Karpas-422 (cell line): Measurements from ENCODE around the gene FOXL1. TPM values are rescaled to one million over a fixed set of nuclear protein-coding genes. Genes with fewer than 3 reads are reported as not detected.

Experiments
- DNase-seq: peaks from one replicate; pipeline ENCODE4 v3.0.0-alpha.2; 2015
- H2AFZ ChIP-seq: fragments of 200-600 bp; sonication (generic); 2 replicates; pipeline ENCODE4 v1.6.1; 2014; ENCODE audit warnings: antibody characterized with exemption, low read length, mixed read lengths
- H3K27ac ChIP-seq: fragments of 200-600 bp; sonication (generic); 2 replicates; pipeline ENCODE4 v1.5.1; 2014; ENCODE audit warnings: mild to moderate bottlenecking, low read length, moderate library complexity
- H3K27me3 ChIP-seq: fragments of 200-600 bp; sonication (generic); 2 replicates; pipeline ENCODE4 v1.6.1; 2014; ENCODE audit warnings: low read length, mixed read lengths
- H3K36me3 ChIP-seq: fragments of 200-600 bp; sonication (generic); 2 replicates; pipeline ENCODE4 v1.6.1; 2014; ENCODE audit warnings: low read length, mixed read lengths; ENCODE audit not compliant: insufficient read depth
- H3K4me1 ChIP-seq: fragments of 200-600 bp; sonication (generic); 2 replicates; pipeline ENCODE4 v1.6.1; 2014; ENCODE audit warnings: mild to moderate bottlenecking, low read length, mixed read lengths
- H3K4me2 ChIP-seq: fragments of 200-600 bp; sonication (generic); 2 replicates; pipeline ENCODE4 v1.6.1; 2014; ENCODE audit warnings: low read length, low read depth, mild to moderate bottlenecking; ENCODE audit not compliant: poor library complexity, severe bottlenecking
- H3K4me3 ChIP-seq: fragments of 200-600 bp; sonication (generic); 2 replicates; pipeline ENCODE4 v1.5.1; 2014; ENCODE audit warnings: mild to moderate bottlenecking, antibody characterized with exemption, low read length, mixed read lengths
- H3K79me2 ChIP-seq: fragments of 200-600 bp; sonication (generic); 2 replicates; pipeline ENCODE4 v1.6.1; 2014; ENCODE audit warnings: mild to moderate bottlenecking, low read length, mixed read lengths
- H3K9ac ChIP-seq: fragments of 200-600 bp; sonication (generic); 2 replicates; pipeline ENCODE4 v1.6.0; 2014; ENCODE audit warnings: low read length
- H3K9me2 ChIP-seq: fragments of 200-600 bp; sonication (generic), shearing (Covaris generic); replicated peaks from 2 replicates; pipeline ENCODE4 v1.6.0; 2014; ENCODE audit warnings: mild to moderate bottlenecking, low read length, moderate library complexity; ENCODE audit not compliant: insufficient read depth
- H3K9me3 ChIP-seq: fragments of 300-700, 200-600 bp; sonication (generic); 2 replicates; pipeline ENCODE4 v1.6.1; 2014; ENCODE audit warnings: low read length, mixed read lengths
- H4K20me1 ChIP-seq: fragments of 200-600 bp; sonication (generic); 2 replicates; pipeline ENCODE4 v1.6.1; 2014; ENCODE audit warnings: mild to moderate bottlenecking, antibody characterized with exemption, low read length, low read depth; ENCODE audit not compliant: insufficient read depth
- total RNA-seq: library from RNA; depleted of rRNA; stranded (reverse); fragments of >200 nt; shearing (Covaris generic); gene quantifications from 2 replicates; pipeline ENCODE4 v1.2.3, GENCODE V29; 2014; ENCODE audit warnings: low replicate concordance

The FOXL1 gene
- total RNA-seq, 1 experiment from 2014 or later: not detected

DNA sequence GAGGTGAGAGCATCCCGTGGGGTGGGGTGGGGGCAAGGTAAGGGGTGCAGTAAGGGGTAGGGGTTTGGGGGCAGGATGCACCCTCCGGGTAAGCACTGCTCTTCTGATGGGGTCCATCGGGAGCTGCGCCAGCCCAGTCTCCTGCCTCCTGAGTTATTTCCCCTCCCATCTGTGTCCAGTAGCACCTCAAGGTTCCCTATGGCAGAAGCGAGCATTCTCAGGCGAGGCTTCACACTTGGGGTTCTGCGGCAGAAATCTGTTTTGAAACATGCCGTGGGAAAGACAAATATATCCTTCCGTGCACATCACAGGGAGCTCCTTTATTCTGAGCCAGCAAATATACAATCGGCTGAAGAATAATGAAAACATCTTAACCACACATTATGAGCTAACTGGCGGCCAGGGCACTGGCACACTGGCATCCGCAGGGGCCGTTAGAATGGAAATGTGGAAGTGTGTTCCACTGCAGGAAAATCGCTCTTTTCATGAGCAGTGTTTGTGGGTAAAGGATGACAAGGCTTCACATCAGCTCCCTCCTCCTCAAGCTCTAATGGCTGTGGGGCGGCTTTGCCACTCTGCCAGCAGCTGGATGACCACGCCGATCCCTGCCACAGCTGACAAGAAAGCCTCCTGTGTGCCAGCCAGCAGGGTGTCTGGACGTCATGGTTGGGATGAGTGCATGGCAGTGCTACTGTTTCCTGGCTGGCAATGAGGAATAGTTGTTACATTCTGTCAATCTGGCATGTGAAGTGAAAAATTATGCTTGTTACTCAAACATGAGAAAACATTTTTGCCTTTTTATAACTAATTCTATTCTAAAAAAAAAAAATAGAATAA is 43.4 kb upstream of the FOXL1 start:
- no peaks in the 10 kb centered on the region for H3K9me2 ChIP-seq
- H3K27me3 ChIP-seq: no peaks in the 10 kb centered on the region
- no peaks in the 10 kb centered on the region for H4K20me1 ChIP-seq
- no peaks in the 10 kb centered on the region for H3K79me2 ChIP-seq
- H3K9me3 ChIP-seq: no peaks in the 10 kb centered on the region
- no peak overlapping the region for H3K4me2 ChIP-seq
- no peak overlapping the region for H3K9ac ChIP-seq
- H3K27ac ChIP-seq: no peak overlapping the region
- H3K36me3 ChIP-seq: no peaks in the 10 kb centered on the region
- H2AFZ ChIP-seq: no peak overlapping the region
- DNase-seq: no peak
- no peaks in the 10 kb centered on the region for H3K4me1 ChIP-seq
- H3K4me3 ChIP-seq: no peak overlapping the region

DNA sequence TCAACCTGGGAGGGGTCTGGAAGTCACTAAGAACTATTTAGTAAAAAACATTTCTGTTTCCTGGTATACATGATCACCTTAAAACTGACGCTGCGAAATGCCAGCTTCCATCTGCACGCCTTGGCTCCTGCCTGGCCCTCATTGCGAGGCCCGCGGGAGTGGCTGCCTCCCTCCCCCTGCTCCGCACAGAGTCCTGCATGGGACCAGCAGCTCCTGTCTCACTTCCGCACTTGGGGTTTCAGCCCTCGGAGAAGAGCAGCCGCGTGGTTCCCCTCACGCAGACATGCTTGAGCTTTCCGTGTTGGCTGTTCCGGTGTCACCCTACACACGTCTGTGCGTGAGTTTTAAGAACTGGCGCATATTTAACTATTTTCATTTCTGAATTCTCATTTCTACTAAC is 41.7 kb upstream of the FOXL1 start:
- Histone ChIP-seq H3K9me3 (no peaks in the 10 kb centered on the region), H4K20me1 (no peaks in the 10 kb centered on the region), H2AFZ (no peak overlapping the region), H3K36me3 (peaks cover 7% of the 10 kb centered on the region; the same call in 1 of the 2 replicates), H3K9me2 (no peaks in the 10 kb centered on the region), H3K4me1 (no peaks in the 10 kb centered on the region), H3K27ac (no peak overlapping the region), H3K27me3 (no peaks in the 10 kb centered on the region), H3K79me2 (no peaks in the 10 kb centered on the region), H3K4me2 (no peak overlapping the region), H3K4me3 (no peak overlapping the region), H3K9ac (no peak overlapping the region)
- DNase-seq: no peak

DNA sequence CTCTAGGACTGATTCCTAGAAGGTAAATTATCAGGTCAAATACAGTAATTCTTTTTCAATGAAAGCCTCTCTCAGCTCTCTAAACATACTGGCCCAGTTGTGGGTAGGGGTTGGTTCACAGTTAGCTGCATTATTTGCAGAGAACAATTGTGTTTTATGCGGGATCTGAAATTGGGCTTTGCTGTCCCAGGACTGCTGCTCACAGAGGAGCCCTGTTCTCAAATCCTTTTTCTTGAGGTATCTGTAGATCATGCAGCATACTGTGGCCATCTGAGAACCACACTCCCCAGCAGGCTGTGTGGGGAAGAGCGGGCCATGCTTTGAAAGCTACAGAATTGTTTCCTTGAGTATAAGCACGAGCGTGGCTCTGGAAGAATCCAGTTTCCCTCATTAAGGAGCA is 40.9 kb upstream of the FOXL1 start:
- Histone ChIP-seq H3K4me3 (no peak overlapping the region), H3K36me3 (peaks cover 7% of the 10 kb centered on the region; the same call in 1 of the 2 replicates), H3K27ac (no peak overlapping the region), H3K4me2 (no peak overlapping the region), H3K9me2 (no peaks in the 10 kb centered on the region), H3K79me2 (no peaks in the 10 kb centered on the region), H3K9me3 (no peaks in the 10 kb centered on the region), H2AFZ (no peak overlapping the region), H3K4me1 (no peaks in the 10 kb centered on the region), H4K20me1 (0 out of 2 replicates have a peak, but pooled peaks cover under 1% of the 10 kb centered on the region), H3K27me3 (no peaks in the 10 kb centered on the region), H3K9ac (no peak overlapping the region)
- DNase-seq: no peak

DNA sequence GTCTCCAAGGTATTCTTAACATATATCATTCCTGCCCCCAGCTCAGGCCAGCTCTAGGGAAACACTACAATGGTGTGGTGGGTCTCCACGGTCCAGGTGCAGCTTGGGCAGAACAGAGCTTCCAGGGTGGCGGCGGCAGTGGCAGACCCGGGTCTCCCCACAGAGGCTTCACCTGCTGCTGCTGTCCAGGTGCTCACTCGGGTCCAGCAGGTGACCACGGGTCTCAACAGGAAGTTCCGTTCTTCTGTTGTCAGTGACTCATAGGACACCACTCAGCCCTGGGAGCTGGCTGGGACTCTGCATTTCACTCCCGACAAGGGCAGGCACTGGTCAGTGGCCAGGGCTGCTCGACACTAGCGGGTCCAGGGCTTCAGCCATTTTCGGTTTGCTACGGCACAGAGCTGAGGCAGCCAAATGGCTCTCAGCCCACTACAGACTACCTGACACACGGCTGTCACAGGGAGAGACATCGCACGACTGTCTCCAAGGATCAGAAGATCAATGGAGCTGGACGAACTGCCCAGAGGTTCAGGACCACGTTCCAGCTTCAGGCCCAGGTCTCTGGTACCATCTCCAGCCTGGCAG is 40.1 kb upstream of the FOXL1 start:
- no peaks in the 10 kb centered on the region for H3K27me3 ChIP-seq
- H3K4me2 ChIP-seq: no peak overlapping the region
- no peaks in the 10 kb centered on the region for H3K9me3 ChIP-seq
- H3K36me3 ChIP-seq: peaks cover 7% of the 10 kb centered on the region; the same call in 1 of the 2 replicates
- H3K79me2 ChIP-seq: no peaks in the 10 kb centered on the region
- H3K9ac ChIP-seq: no peak overlapping the region
- no peaks in the 10 kb centered on the region for H3K9me2 ChIP-seq
- H3K4me1 ChIP-seq: no peaks in the 10 kb centered on the region
- 0 out of 2 replicates have a peak, but pooled peaks cover 5% of the 10 kb centered on the region for H4K20me1 ChIP-seq
- no peak overlapping the region for H2AFZ ChIP-seq
- no peak overlapping the region for H3K27ac ChIP-seq
- no peak overlapping the region for H3K4me3 ChIP-seq
- DNase-seq: no peak

DNA sequence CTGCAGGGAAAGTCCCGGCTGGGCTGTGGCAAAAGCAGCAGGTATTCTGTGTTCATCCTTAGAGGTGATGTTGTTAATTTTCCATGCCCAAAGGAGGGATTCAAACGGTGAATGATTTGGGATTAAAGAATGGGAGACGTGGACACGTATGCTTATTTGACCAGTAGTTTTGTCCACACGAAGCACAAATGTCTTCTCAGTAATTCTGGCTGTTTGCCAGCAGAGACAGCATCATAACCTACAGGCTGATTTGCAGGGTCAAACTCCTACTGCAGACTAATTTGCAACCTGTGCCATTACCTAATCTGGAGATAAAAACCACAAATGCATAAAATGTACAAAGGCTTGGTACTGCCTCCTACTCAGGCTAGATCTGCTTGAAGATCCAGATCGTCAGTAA is 37.5 kb upstream of the FOXL1 start:
- no peak overlapping the region for H3K27ac ChIP-seq
- H3K36me3 ChIP-seq: peaks cover 10% of the 10 kb centered on the region
- H3K9me2 ChIP-seq: no peaks in the 10 kb centered on the region

DNA sequence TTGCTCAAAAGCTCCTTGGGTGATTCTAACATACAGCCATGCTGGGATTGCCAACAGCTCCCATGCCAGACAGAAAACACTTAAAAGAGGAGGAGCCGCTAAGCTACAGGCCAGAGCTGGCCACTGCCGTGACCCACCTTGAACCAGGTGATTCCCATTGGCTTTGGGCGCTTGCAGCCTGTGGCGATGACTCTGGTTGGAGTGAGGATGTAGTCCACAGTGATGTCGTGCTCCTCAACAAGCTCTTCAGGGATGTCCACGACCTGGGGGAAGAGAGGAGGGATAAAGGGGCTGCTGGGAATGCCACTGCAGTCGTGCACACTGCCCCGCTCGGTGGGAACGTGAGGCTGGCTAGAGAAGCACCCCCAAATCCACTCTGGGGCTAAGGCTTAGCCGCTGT is 36.8 kb upstream of the FOXL1 start:
- H3K79me2 ChIP-seq: no peaks in the 10 kb centered on the region
- no peak overlapping the region for H3K4me3 ChIP-seq
- H3K4me2 ChIP-seq: no peak overlapping the region
- H4K20me1 ChIP-seq: 0 out of 2 replicates have a peak, but pooled peaks cover 5% of the 10 kb centered on the region
- H2AFZ ChIP-seq: no peak overlapping the region
- H3K9me3 ChIP-seq: no peaks in the 10 kb centered on the region
- H3K27ac ChIP-seq: no peak overlapping the region
- H3K4me1 ChIP-seq: no peaks in the 10 kb centered on the region
- H3K9me2 ChIP-seq: no peaks in the 10 kb centered on the region
- H3K27me3 ChIP-seq: no peaks in the 10 kb centered on the region
- no peak for DNase-seq
- no peak overlapping the region for H3K9ac ChIP-seq
- H3K36me3 ChIP-seq: peaks cover 10% of the 10 kb centered on the region

More for the DNA sequence above, 37.5 kb upstream of the FOXL1 start:
- no peak overlapping the region for H3K4me3 ChIP-seq
- DNase-seq: no peak
- no peaks in the 10 kb centered on the region for H3K9me3 ChIP-seq
- H3K4me2 ChIP-seq: no peak overlapping the region
- H2AFZ ChIP-seq: no peak overlapping the region
- 0 out of 2 replicates have a peak, but pooled peaks cover 5% of the 10 kb centered on the region for H4K20me1 ChIP-seq
- no peak overlapping the region for H3K9ac ChIP-seq
- no peaks in the 10 kb centered on the region for H3K79me2 ChIP-seq
- no peaks in the 10 kb centered on the region for H3K27me3 ChIP-seq
- H3K4me1 ChIP-seq: no peaks in the 10 kb centered on the region

DNA sequence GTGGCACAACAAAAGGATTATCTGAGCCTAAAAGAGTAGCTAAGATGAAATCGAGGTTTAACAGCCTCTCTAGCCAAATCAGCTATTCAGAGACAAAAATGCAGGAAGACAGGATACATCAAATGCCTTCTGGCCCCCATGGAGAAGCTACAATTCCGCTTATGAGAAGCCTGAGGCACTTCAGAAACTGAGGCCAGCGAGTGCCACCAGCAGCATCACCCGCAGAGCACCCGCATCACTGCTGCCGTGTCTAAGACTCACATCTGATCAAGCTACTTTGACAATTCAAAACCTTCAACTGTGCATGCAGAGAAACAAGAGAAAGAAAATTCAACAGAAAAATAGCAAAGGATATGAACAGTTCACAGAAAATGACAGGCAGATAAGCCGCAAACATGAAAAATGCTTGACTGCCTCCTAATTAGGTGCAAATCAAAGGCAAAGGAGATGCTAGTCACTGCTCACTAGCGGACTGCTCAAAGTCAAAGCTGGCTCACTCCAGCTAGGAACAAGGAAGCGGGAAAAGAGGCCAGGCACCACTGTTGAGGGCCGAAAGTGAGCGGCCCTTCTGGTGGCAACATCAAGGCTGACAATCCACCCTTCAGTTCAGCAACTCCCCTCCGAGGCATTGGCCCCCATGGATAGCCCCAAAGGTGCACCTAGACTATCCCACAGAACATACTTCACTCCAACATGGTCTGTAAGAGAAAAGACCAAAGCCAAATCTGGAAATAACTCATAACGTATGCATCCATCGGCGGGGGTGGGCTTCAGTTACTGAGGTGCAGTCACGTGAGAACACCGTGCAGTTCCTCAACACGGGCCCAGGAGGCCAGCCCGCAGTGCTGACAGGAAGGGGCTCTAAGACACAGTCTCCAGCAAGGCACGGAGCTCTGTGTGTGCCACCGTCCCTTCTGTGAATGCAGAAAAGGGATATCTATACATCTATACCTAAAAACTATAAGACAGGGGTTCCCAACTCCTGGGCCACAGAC is 35.3 kb upstream of the FOXL1 start:
- Histone ChIP-seq H3K4me2 (no peak overlapping the region), H3K27ac (no peak overlapping the region), H3K4me1 (no peaks in the 10 kb centered on the region), H3K79me2 (no peaks in the 10 kb centered on the region), H3K9me3 (no peaks in the 10 kb centered on the region), H3K9me2 (no peaks in the 10 kb centered on the region), H3K9ac (no peak overlapping the region), H3K36me3 (peaks cover 14% of the 10 kb centered on the region), H2AFZ (no peak overlapping the region), H3K27me3 (no peaks in the 10 kb centered on the region), H4K20me1 (0 out of 2 replicates have a peak, but pooled peaks cover 5% of the 10 kb centered on the region), H3K4me3 (no peak overlapping the region)
- no peak for DNase-seq
